Measurements from ENCODE around the gene RAB3GAP1. TPM values are rescaled to one million over a fixed set of nuclear protein-coding genes. Genes with fewer than 3 reads are reported as not detected.

Gene RAB3GAP1
- total RNA-seq, 2 experiments from 2014 or later: 55.5 to 59.7 TPM

- no peak overlapping the region for H3K4me3 Mint-ChIP-seq
- H3K27me3 Mint-ChIP-seq (ENCODE audit: low read depth): no peaks in the 10 kb centered on the region
- intact Hi-C loops (cut with micrococcal nuclease): no loop called here
- CTCF ChIA-PET: no interaction called here
- H3K9me3 Mint-ChIP-seq: no peaks in the 10 kb centered on the region
- H3K27ac Mint-ChIP-seq: no peak overlapping the region
- DNase-seq: no peak
- H3K36me3 Mint-ChIP-seq (ENCODE audit: low read depth): peaks cover 46% of the 10 kb centered on the region
- H3K4me1 Mint-ChIP-seq (ENCODE audit: low read depth): peaks cover 1% of the 10 kb centered on the region
Observed at GRCh38 chr2:135174810-135175093, 122.7 kb downstream of the RAB3GAP1 start.

GRCh38 chr2:135175177-135175576 is 123.1 kb downstream of the RAB3GAP1 start:
- Mint-ChIP-seq H3K4me1 (ENCODE audit: low read depth) (no peaks in the 10 kb centered on the region), H3K27ac (no peak overlapping the region), H3K9me3 (no peaks in the 10 kb centered on the region), H3K4me3 (no peak overlapping the region), H3K36me3 (ENCODE audit: low read depth) (peaks cover 43% of the 10 kb centered on the region), H3K27me3 (ENCODE audit: low read depth) (no peaks in the 10 kb centered on the region)
- CTCF ChIA-PET: interaction anchor here (0.5 kb wide), 1 partner anchor 174 kb away, joined by 3 read pairs; no protein-coding TSS in a partner anchor
- intact Hi-C loops (cut with micrococcal nuclease): no loop called here
- no peak for DNase-seq

GRCh38 chr2:135179689-135180088 is 127.6 kb downstream of the RAB3GAP1 start:
- H3K4me1 Mint-ChIP-seq (ENCODE audit: low read depth): no peaks in the 10 kb centered on the region
- CTCF ChIA-PET: no interaction called here

GRCh38 chr2:135182190-135182589 is 130.1 kb downstream of the RAB3GAP1 start:
- H3K27ac Mint-ChIP-seq: no peak overlapping the region

More at GRCh38 chr2:135179689-135180088, 127.6 kb downstream of the RAB3GAP1 start:
- H3K4me3 Mint-ChIP-seq: no peak overlapping the region
- no peaks in the 10 kb centered on the region for H3K9me3 Mint-ChIP-seq
- no peaks in the 10 kb centered on the region for H3K27me3 Mint-ChIP-seq (ENCODE audit: low read depth)
- peaks cover 24% of the 10 kb centered on the region for H3K36me3 Mint-ChIP-seq (ENCODE audit: low read depth)
- intact Hi-C loops (cut with micrococcal nuclease): no loop called here
- H3K27ac Mint-ChIP-seq: no peak overlapping the region
- DNase-seq: no peak

GRCh38 chr2:135182601-135183000 is 130.5 kb downstream of the RAB3GAP1 start:
- CTCF ChIA-PET: no interaction called here
- Mint-ChIP-seq H3K4me3 (no peak overlapping the region), H3K4me1 (ENCODE audit: low read depth) (no peaks in the 10 kb centered on the region)

More at GRCh38 chr2:135182190-135182589, 130.1 kb downstream of the RAB3GAP1 start:
- no peak for DNase-seq
- no peaks in the 10 kb centered on the region for H3K9me3 Mint-ChIP-seq
- CTCF ChIA-PET: no interaction called here
- no peaks in the 10 kb centered on the region for H3K27me3 Mint-ChIP-seq (ENCODE audit: low read depth)
- H3K4me1 Mint-ChIP-seq (ENCODE audit: low read depth): no peaks in the 10 kb centered on the region
- H3K4me3 Mint-ChIP-seq: no peak overlapping the region
- peaks cover 5% of the 10 kb centered on the region for H3K36me3 Mint-ChIP-seq (ENCODE audit: low read depth)
- intact Hi-C loops (cut with micrococcal nuclease): no loop called here

GRCh38 chr2:135183822-135184221 is 131.7 kb downstream of the RAB3GAP1 start:
- no peaks in the 10 kb centered on the region for H3K27me3 Mint-ChIP-seq (ENCODE audit: low read depth)
- H3K4me1 Mint-ChIP-seq (ENCODE audit: low read depth): no peaks in the 10 kb centered on the region
- DNase-seq: no peak
- CTCF ChIA-PET: interaction anchor here (0.6 kb wide), 1 partner anchor 526 kb away, joined by 3 read pairs; no protein-coding TSS in a partner anchor
- peaks cover 2% of the 10 kb centered on the region for H3K36me3 Mint-ChIP-seq (ENCODE audit: low read depth)
- H3K27ac Mint-ChIP-seq: no peak overlapping the region
- no peak overlapping the region for H3K4me3 Mint-ChIP-seq
- H3K9me3 Mint-ChIP-seq: peaks cover 2% of the 10 kb centered on the region
- intact Hi-C loops (cut with micrococcal nuclease): no loop called here

More at GRCh38 chr2:135182601-135183000, 130.5 kb downstream of the RAB3GAP1 start:
- H3K27me3 Mint-ChIP-seq (ENCODE audit: low read depth): no peaks in the 10 kb centered on the region
- H3K36me3 Mint-ChIP-seq (ENCODE audit: low read depth): peaks cover 4% of the 10 kb centered on the region
- H3K9me3 Mint-ChIP-seq: no peaks in the 10 kb centered on the region
- no peak overlapping the region for H3K27ac Mint-ChIP-seq
- DNase-seq: no peak
- intact Hi-C loops (cut with micrococcal nuclease): no loop called here

- no peak overlapping the region for H3K4me3 Mint-ChIP-seq
- H3K27me3 Mint-ChIP-seq (ENCODE audit: low read depth): no peaks in the 10 kb centered on the region
- H3K27ac Mint-ChIP-seq: no peak overlapping the region
- no peaks in the 10 kb centered on the region for H3K4me1 Mint-ChIP-seq (ENCODE audit: low read depth)
- CTCF ChIA-PET: no interaction called here
- intact Hi-C loops (cut with micrococcal nuclease): no loop called here
- H3K36me3 Mint-ChIP-seq (ENCODE audit: low read depth): peaks cover 8% of the 10 kb centered on the region
- DNase-seq: no peak
- peaks cover 8% of the 10 kb centered on the region for H3K9me3 Mint-ChIP-seq
Observed at GRCh38 chr2:135186054-135186453, 134.0 kb downstream of the RAB3GAP1 start.

GRCh38 chr2:135187270-135187669 is 135.2 kb downstream of the RAB3GAP1 start:
- no peak for DNase-seq
- H3K4me3 Mint-ChIP-seq: no peak overlapping the region
- CTCF ChIA-PET: no interaction called here
- H3K9me3 Mint-ChIP-seq: peaks cover 11% of the 10 kb centered on the region
- H3K27ac Mint-ChIP-seq: no peak overlapping the region
- H3K27me3 Mint-ChIP-seq (ENCODE audit: low read depth): no peaks in the 10 kb centered on the region
- no peaks in the 10 kb centered on the region for H3K4me1 Mint-ChIP-seq (ENCODE audit: low read depth)
- intact Hi-C loops (cut with micrococcal nuclease): no loop called here
- peaks cover 8% of the 10 kb centered on the region for H3K36me3 Mint-ChIP-seq (ENCODE audit: low read depth)

GRCh38 chr2:135189148-135189547 is 137.1 kb downstream of the RAB3GAP1 start:
- H3K27ac Mint-ChIP-seq: no peak overlapping the region

GRCh38 chr2:135190799-135191198 is 138.7 kb downstream of the RAB3GAP1 start:
- H3K36me3 Mint-ChIP-seq (ENCODE audit: low read depth): peaks cover 9% of the 10 kb centered on the region
- no peak overlapping the region for H3K4me3 Mint-ChIP-seq
- peaks cover 20% of the 10 kb centered on the region for H3K9me3 Mint-ChIP-seq
- no peak for DNase-seq
- H3K27ac Mint-ChIP-seq: no peak overlapping the region
- no peaks in the 10 kb centered on the region for H3K4me1 Mint-ChIP-seq (ENCODE audit: low read depth)
- CTCF ChIA-PET: no interaction called here
- H3K27me3 Mint-ChIP-seq (ENCODE audit: low read depth): no peaks in the 10 kb centered on the region
- intact Hi-C loops (cut with micrococcal nuclease): no loop called here

More at GRCh38 chr2:135189148-135189547, 137.1 kb downstream of the RAB3GAP1 start:
- intact Hi-C loops (cut with micrococcal nuclease): no loop called here
- CTCF ChIA-PET: no interaction called here
- Mint-ChIP-seq H3K4me1 (ENCODE audit: low read depth) (no peaks in the 10 kb centered on the region), H3K9me3 (peaks cover 17% of the 10 kb centered on the region), H3K27me3 (ENCODE audit: low read depth) (no peaks in the 10 kb centered on the region), H3K4me3 (no peak overlapping the region), H3K36me3 (ENCODE audit: low read depth) (peaks cover 10% of the 10 kb centered on the region)
- no peak for DNase-seq

GRCh38 chr2:135198481-135198880 is 146.4 kb downstream of the RAB3GAP1 start:
- Mint-ChIP-seq H3K4me3 (no peak overlapping the region), H3K27me3 (ENCODE audit: low read depth) (no peaks in the 10 kb centered on the region), H3K27ac (no peak overlapping the region), H3K9me3 (peaks cover 4% of the 10 kb centered on the region), H3K4me1 (ENCODE audit: low read depth) (no peaks in the 10 kb centered on the region), H3K36me3 (ENCODE audit: low read depth) (peaks cover 4% of the 10 kb centered on the region)
- CTCF ChIA-PET: no interaction called here
- intact Hi-C loops (cut with micrococcal nuclease): no loop called here
- DNase-seq: no peak

GRCh38 chr2:135202751-135203150 is 150.7 kb downstream of the RAB3GAP1 start:
- CTCF ChIA-PET: interaction anchor here (0.6 kb wide), 1 partner anchor 29 kb away, joined by 4 read pairs; no protein-coding TSS in a partner anchor
- DNase-seq: no peak
- Mint-ChIP-seq H3K27ac (no peak overlapping the region), H3K27me3 (ENCODE audit: low read depth) (no peaks in the 10 kb centered on the region), H3K4me3 (no peak overlapping the region), H3K36me3 (ENCODE audit: low read depth) (peaks cover 3% of the 10 kb centered on the region), H3K4me1 (ENCODE audit: low read depth) (no peaks in the 10 kb centered on the region), H3K9me3 (no peaks in the 10 kb centered on the region)
- intact Hi-C loops (cut with micrococcal nuclease): no loop called here

GRCh38 chr2:135203944-135204343 is 151.9 kb downstream of the RAB3GAP1 start:
- peaks cover 3% of the 10 kb centered on the region for H3K36me3 Mint-ChIP-seq (ENCODE audit: low read depth)
- no peak overlapping the region for H3K27ac Mint-ChIP-seq
- no peaks in the 10 kb centered on the region for H3K4me1 Mint-ChIP-seq (ENCODE audit: low read depth)
- H3K9me3 Mint-ChIP-seq: no peaks in the 10 kb centered on the region
- H3K27me3 Mint-ChIP-seq (ENCODE audit: low read depth): no peaks in the 10 kb centered on the region
- no peak overlapping the region for H3K4me3 Mint-ChIP-seq
- DNase-seq: no peak
- CTCF ChIA-PET: no interaction called here
- intact Hi-C loops (cut with micrococcal nuclease): no loop called here
